VCaP (cell line): ENCODE data around the gene TNFAIP1.

Source experiments
- H3K27ac ChIP-seq: fragments of 450-650 bp; 2 replicates; pipeline ENCODE4 v1.5.1; 2017
- CTCF ChIP-seq: fragments of 450-650 bp; conservative IDR thresholded peaks from 2 replicates; pipeline ENCODE4 v1.5.1; 2017; ENCODE audit warnings: mild to moderate bottlenecking, moderate library complexity

TNFAIP1 gene

GRCh38 chr17:28379814-28380801 lies 44.5 kb downstream of the TNFAIP1 start:
- peak overlapping the region; percentile 73 for H3K27ac ChIP-seq
- TF ChIP-seq CTCF: no peak

- H3K27ac ChIP-seq: peak overlapping the region; percentile 73
These were observed 45.7 kb downstream of the TNFAIP1 start for GRCh38 chr17:28381141-28381825.

GRCh38 chr17:28384281-28385036 lies 48.9 kb downstream of the TNFAIP1 start:
- peak overlapping the region; percentile 89 for H3K27ac ChIP-seq
- TF ChIP-seq CTCF: no peak

More at GRCh38 chr17:28381141-28381825, 45.7 kb downstream of the TNFAIP1 start:
- TF ChIP-seq CTCF: no peak

GRCh38 chr17:28385037-28385400 lies 49.5 kb downstream of the TNFAIP1 start:
- peak overlapping the region; percentile 89 for H3K27ac ChIP-seq
- no peak for TF ChIP-seq CTCF

GRCh38 chr17:28385406-28385805 lies 49.8 kb downstream of the TNFAIP1 start:
- no peak for TF ChIP-seq CTCF
- H3K27ac ChIP-seq: peak overlapping the region; percentile 89

- TF ChIP-seq CTCF: no peak
- no peak overlapping the region for H3K27ac ChIP-seq
These were observed 50.8 kb downstream of the TNFAIP1 start for GRCh38 chr17:28386391-28386790.

- TF ChIP-seq CTCF: no peak
- no peak overlapping the region for H3K27ac ChIP-seq
These were observed 52.5 kb downstream of the TNFAIP1 start for GRCh38 chr17:28388106-28388505.
